HG02759 (cell line): Measurements from ENCODE around the gene PLXNB2.

Experiments
- ATAC-seq: cut with Tn5 transposase; IDR thresholded peaks from one replicate; pipeline ENCODE4 v1.9.1; 2021; ENCODE audit warnings: mild to moderate bottlenecking, moderate library complexity; ENCODE audit not compliant: unreplicated experiment

The PLXNB2 gene

GRCh38 chr22:50313021-50313420, 5.6 kb upstream of the PLXNB2 start:
- ATAC-seq, result no peak

GRCh38 chr22:50312371-50312770, 4.9 kb upstream of the PLXNB2 start:
- no peak for ATAC-seq

GRCh38 chr22:50311606-50312351, 4.3 kb upstream of the PLXNB2 start:
- no peak for ATAC-seq

- no peak for ATAC-seq
Measured at GRCh38 chr22:50310949-50311444, 3.6 kb upstream of the PLXNB2 start.

- ATAC-seq, result no peak
Measured at GRCh38 chr22:50310031-50310722, 2.7 kb upstream of the PLXNB2 start.

- no peak for ATAC-seq
Measured at GRCh38 chr22:50309601-50309991, 2.1 kb upstream of the PLXNB2 start.

GRCh38 chr22:50308986-50309600, 1.6 kb upstream of the PLXNB2 start:
- no peak for ATAC-seq

- no peak for ATAC-seq
Measured at GRCh38 chr22:50308597-50308935, 1.1 kb upstream of the PLXNB2 start.

GRCh38 chr22:50307890-50308596, 597 bp upstream of the PLXNB2 start:
- ATAC-seq, result no peak

GRCh38 chr22:50305923-50306566, 1.4 kb downstream of the PLXNB2 start:
- ATAC-seq, result no peak

GRCh38 chr22:50305393-50305922, 2.0 kb downstream of the PLXNB2 start:
- no peak for ATAC-seq

GRCh38 chr22:50304528-50305392, 2.7 kb downstream of the PLXNB2 start:
- no peak for ATAC-seq

- no peak for ATAC-seq
Measured at GRCh38 chr22:50303848-50304527, 3.5 kb downstream of the PLXNB2 start.

GRCh38 chr22:50303515-50303847, 4.0 kb downstream of the PLXNB2 start:
- no peak for ATAC-seq

- ATAC-seq, result no peak
Measured at GRCh38 chr22:50302564-50302963, 4.9 kb downstream of the PLXNB2 start.

- no peak for ATAC-seq
Measured at GRCh38 chr22:50302041-50302541, 5.4 kb downstream of the PLXNB2 start.

- ATAC-seq, result no peak
Measured at GRCh38 chr22:50301581-50301991, 5.9 kb downstream of the PLXNB2 start.

- no peak for ATAC-seq
Measured at GRCh38 chr22:50300620-50301257, 6.7 kb downstream of the PLXNB2 start.
